Measurements from ENCODE around the gene PTPRA.

Gene PTPRA

DNA sequence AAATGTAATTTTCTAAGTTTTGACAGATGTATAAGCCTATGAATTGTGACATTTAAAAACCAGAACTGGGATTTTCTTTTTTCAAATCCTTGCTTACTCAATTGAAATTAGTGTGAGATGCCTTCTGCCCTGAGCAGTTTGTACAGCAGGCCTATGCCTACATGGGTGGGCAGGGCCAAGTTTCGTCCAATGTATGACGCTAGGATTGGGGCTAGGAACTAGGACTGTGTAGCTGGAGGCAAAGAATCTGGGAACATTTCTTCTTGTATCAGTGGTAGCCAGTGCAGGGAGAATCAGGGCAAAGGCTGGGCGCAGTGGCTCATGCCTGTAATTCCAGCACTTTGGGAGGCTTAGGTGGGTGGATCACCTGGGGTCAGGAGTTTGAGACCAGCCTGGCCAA, 3.9 kb upstream of the PTPRA start:
- DNase-seq (ENCODE audit: low read depth in 1 of 2, low spot score in 1 of 2) = no peak
- Histone ChIP-seq H3K27ac (replicated peaks) (no peak overlapping the region), H3K27me3 (ENCODE audit: insufficient read depth, poor library complexity, severe bottlenecking) (no peaks in the 10 kb centered on the region), H3K4me3 (replicated peaks; ENCODE audit: insufficient read depth, low read length) (no peak overlapping the region)
- TF ChIP-seq POLR2AphosphoS5 (IDR thresholded peaks at IDR 0.05; ENCODE audit: low read depth) (no peak), GABPA (IDR thresholded peaks at IDR 0.05; ENCODE audit: low read depth) (no peak), SPI1 (IDR thresholded peaks at IDR 0.05; ENCODE audit: borderline replicate concordance, low read depth) (no peak)
- TF ChIP-seq, protein P1, sequence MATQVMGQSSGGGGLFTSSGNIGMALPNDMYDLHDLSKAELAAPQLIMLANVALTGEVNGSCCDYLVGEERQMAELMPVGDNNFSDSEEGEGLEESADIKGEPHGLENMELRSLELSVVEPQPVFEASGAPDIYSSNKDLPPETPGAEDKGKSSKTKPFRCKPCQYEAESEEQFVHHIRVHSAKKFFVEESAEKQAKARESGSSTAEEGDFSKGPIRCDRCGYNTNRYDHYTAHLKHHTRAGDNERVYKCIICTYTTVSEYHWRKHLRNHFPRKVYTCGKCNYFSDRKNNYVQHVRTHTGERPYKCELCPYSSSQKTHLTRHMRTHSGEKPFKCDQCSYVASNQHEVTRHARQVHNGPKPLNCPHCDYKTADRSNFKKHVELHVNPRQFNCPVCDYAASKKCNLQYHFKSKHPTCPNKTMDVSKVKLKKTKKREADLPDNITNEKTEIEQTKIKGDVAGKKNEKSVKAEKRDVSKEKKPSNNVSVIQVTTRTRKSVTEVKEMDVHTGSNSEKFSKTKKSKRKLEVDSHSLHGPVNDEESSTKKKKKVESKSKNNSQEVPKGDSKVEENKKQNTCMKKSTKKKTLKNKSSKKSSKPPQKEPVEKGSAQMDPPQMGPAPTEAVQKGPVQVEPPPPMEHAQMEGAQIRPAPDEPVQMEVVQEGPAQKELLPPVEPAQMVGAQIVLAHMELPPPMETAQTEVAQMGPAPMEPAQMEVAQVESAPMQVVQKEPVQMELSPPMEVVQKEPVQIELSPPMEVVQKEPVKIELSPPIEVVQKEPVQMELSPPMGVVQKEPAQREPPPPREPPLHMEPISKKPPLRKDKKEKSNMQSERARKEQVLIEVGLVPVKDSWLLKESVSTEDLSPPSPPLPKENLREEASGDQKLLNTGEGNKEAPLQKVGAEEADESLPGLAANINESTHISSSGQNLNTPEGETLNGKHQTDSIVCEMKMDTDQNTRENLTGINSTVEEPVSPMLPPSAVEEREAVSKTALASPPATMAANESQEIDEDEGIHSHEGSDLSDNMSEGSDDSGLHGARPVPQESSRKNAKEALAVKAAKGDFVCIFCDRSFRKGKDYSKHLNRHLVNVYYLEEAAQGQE (IDR thresholded peaks at IDR 0.05; ENCODE audit: insufficient replicate concordance, low read depth) = no peak
- TF ChIP-seq, protein P2, sequence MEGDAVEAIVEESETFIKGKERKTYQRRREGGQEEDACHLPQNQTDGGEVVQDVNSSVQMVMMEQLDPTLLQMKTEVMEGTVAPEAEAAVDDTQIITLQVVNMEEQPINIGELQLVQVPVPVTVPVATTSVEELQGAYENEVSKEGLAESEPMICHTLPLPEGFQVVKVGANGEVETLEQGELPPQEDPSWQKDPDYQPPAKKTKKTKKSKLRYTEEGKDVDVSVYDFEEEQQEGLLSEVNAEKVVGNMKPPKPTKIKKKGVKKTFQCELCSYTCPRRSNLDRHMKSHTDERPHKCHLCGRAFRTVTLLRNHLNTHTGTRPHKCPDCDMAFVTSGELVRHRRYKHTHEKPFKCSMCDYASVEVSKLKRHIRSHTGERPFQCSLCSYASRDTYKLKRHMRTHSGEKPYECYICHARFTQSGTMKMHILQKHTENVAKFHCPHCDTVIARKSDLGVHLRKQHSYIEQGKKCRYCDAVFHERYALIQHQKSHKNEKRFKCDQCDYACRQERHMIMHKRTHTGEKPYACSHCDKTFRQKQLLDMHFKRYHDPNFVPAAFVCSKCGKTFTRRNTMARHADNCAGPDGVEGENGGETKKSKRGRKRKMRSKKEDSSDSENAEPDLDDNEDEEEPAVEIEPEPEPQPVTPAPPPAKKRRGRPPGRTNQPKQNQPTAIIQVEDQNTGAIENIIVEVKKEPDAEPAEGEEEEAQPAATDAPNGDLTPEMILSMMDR (IDR thresholded peaks at IDR 0.05; ENCODE audit: insufficient read depth, low read length) = no peak

DNA sequence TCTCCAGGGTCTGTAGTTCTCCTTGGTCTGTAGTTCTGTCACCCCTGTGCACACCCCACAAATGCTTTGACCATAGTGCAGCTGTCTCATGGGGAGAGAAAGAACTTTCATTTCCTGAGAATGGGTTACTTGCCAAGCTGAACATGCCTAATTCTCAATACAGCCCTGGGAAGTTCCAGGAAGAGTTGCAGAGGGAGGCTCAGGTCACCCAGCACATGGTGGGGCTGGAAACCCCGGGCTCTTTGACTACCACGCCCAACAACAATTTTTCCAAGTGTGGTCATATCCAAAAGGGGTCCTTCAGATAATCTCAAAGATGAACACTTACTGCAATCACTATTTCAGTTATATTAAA, 2.2 kb upstream of the PTPRA start:
- TF ChIP-seq POLR2AphosphoS5 (IDR thresholded peaks at IDR 0.05; ENCODE audit: low read depth) = no peak
- TF ChIP-seq, protein P2 (IDR thresholded peaks at IDR 0.05; ENCODE audit: insufficient read depth, low read length) = no peak
- Histone ChIP-seq H3K4me3 (replicated peaks; ENCODE audit: insufficient read depth, low read length) (no peak overlapping the region), H3K27me3 (ENCODE audit: insufficient read depth, poor library complexity, severe bottlenecking) (no peaks in the 10 kb centered on the region), H3K27ac (replicated peaks) (no peak overlapping the region; the same call in 1 of the 2 replicates)
- no peak for DNase-seq (ENCODE audit: low read depth in 1 of 2, low spot score in 1 of 2)

DNA sequence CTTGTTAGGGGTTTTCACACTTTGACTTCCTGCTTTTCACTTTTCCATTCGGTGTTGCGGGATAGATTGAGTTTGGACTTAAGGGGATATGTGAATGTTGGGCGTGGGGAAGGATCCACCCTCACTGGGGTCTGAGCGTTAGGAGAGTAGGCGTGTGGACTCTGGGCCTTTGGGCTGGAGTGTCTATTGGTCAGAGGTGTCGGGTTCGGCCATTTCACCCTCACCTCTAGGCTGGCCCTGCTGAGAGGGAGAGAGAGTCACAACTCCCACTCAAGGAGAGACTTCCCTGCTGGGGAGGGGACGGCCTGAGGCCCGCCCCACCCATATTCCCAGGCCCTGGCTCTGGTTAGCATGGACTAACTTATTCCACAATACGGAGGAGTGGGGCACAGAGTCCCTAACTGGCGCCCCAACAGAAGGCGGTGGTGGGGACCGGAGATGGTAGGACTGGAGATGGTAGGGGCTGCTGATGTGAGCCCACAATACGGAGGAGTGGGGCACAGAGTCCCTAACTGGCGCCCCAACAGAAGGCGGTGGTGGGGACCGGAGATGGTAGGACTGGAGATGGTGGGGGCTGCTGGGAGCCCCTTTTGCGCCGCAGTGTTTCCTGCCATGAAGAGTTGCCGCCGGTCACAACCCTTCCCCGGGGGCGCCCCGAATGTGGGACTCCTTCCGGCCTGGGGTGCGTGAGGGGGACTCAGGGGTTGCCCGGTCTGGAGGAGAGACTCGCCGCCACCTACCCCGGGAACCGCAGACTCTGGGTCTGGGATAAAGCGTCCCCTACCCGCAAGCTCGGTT, 1.4 kb upstream of the PTPRA start:
- no peak for DNase-seq (ENCODE audit: low read depth in 1 of 2, low spot score in 1 of 2)
- TF ChIP-seq, protein P1 (IDR thresholded peaks at IDR 0.05; ENCODE audit: insufficient replicate concordance, low read depth) = no peak
- TF ChIP-seq, protein P2 (IDR thresholded peaks at IDR 0.05; ENCODE audit: insufficient read depth, low read length) = no peak
- TF ChIP-seq GABPA (IDR thresholded peaks at IDR 0.05; ENCODE audit: low read depth) = no peak
- TF ChIP-seq SPI1 (IDR thresholded peaks at IDR 0.05; ENCODE audit: borderline replicate concordance, low read depth) = no peak
- no peak for TF ChIP-seq POLR2AphosphoS5 (IDR thresholded peaks at IDR 0.05; ENCODE audit: low read depth)
- Histone ChIP-seq H3K4me3 (replicated peaks; ENCODE audit: insufficient read depth, low read length) (peak overlapping the region; percentile 93), H3K27me3 (ENCODE audit: insufficient read depth, poor library complexity, severe bottlenecking) (no peaks in the 10 kb centered on the region), H3K27ac (replicated peaks) (peak overlapping the region; percentile 80; the same call in 1 of the 2 replicates)
